Activated naive CD8-positive, alpha-beta T cell (primary cell): ENCODE results near the gene SLC35F1.

Experiments
- H3K27ac Mint-ChIP-seq: one replicate; pipeline ENCODE4 v1.8.0; 2021; ENCODE audit warnings: mixed read lengths
- H3K27me3 Mint-ChIP-seq: one replicate; pipeline ENCODE4 v1.8.0; 2021; ENCODE audit warnings: mixed read lengths
- H3K36me3 Mint-ChIP-seq: one replicate; pipeline ENCODE4 v1.8.0; 2021; ENCODE audit warnings: mixed read lengths
- H3K4me1 Mint-ChIP-seq: one replicate; pipeline ENCODE4 v1.8.0; 2021; ENCODE audit warnings: low read depth, mixed read lengths
- H3K4me3 Mint-ChIP-seq: one replicate; pipeline ENCODE4 v1.8.0; 2021; ENCODE audit warnings: mild to moderate bottlenecking, mixed read lengths
- H3K9me3 Mint-ChIP-seq: one replicate; pipeline ENCODE4 v1.8.0; 2021; ENCODE audit warnings: low read depth, mixed read lengths

SLC35F1 gene

GRCh38 chr6:118246406-118246805 is 339.3 kb downstream of the SLC35F1 start:
- no peak overlapping the region for H3K27ac Mint-ChIP-seq
- H3K36me3 Mint-ChIP-seq = no peaks in the 10 kb centered on the region
- peaks cover 13% of the 10 kb centered on the region for H3K27me3 Mint-ChIP-seq
- no peak overlapping the region for H3K4me3 Mint-ChIP-seq
- H3K9me3 Mint-ChIP-seq = no peaks in the 10 kb centered on the region
- peaks cover 2% of the 10 kb centered on the region for H3K4me1 Mint-ChIP-seq

- H3K9me3 Mint-ChIP-seq = no peaks in the 10 kb centered on the region
- peaks cover 9% of the 10 kb centered on the region for H3K27me3 Mint-ChIP-seq
- peaks cover 2% of the 10 kb centered on the region for H3K4me1 Mint-ChIP-seq
- H3K27ac Mint-ChIP-seq = no peak overlapping the region
- H3K36me3 Mint-ChIP-seq = no peaks in the 10 kb centered on the region
- H3K4me3 Mint-ChIP-seq = no peak overlapping the region
These were observed 341.1 kb downstream of the SLC35F1 start for GRCh38 chr6:118248171-118248570.

DNA sequence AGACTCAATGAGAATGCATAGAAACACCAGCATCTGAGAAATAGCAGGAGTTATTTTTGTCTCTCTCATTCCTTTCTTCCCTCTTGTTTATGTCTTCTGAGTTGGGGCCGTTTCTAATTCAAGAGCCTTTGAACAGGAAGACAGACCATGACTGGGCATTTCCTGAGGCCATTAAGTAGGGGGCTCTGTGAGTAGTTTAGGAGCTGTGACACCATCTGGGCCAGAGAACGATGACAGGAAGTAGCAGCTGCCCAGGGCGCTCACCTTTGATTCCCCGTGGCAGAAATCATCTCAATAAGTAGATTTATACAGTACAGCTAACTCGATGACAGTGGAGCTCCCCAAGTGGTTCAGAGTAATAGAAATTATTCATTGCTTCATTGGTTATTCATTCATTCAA is 342.6 kb downstream of the SLC35F1 start:
- Mint-ChIP-seq H3K27ac (no peak overlapping the region), H3K9me3 (no peaks in the 10 kb centered on the region), H3K4me1 (peaks cover 2% of the 10 kb centered on the region), H3K4me3 (no peak overlapping the region), H3K27me3 (peaks cover 9% of the 10 kb centered on the region), H3K36me3 (no peaks in the 10 kb centered on the region)

DNA sequence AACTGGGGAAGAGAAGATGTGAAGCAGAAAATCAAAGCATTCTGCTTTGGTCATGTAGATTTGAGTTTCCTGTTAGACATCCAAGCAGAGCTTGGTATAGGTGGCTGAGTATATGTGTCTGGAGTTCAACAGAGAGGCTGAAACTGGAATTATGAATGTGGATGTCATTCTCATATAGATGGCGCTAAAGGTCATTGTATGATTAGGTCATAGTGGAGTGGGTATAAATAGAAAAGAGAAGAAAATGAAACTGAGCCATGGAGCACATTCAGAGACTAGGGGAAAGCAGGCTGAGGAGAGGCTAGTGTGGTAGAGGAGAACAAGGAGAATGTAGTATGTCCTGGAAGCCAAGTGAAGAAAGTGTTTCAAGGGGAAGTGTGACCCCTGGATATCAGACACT is 345.4 kb downstream of the SLC35F1 start:
- Mint-ChIP-seq H3K9me3 (no peaks in the 10 kb centered on the region), H3K36me3 (no peaks in the 10 kb centered on the region), H3K4me3 (no peak overlapping the region), H3K27me3 (peaks cover 5% of the 10 kb centered on the region), H3K27ac (no peak overlapping the region), H3K4me1 (peaks cover 2% of the 10 kb centered on the region)

- no peaks in the 10 kb centered on the region for H3K9me3 Mint-ChIP-seq
- no peaks in the 10 kb centered on the region for H3K36me3 Mint-ChIP-seq
- no peak overlapping the region for H3K4me3 Mint-ChIP-seq
- peaks cover 2% of the 10 kb centered on the region for H3K4me1 Mint-ChIP-seq
- no peak overlapping the region for H3K27ac Mint-ChIP-seq
- no peaks in the 10 kb centered on the region for H3K27me3 Mint-ChIP-seq
These were observed 346.7 kb downstream of the SLC35F1 start for GRCh38 chr6:118253741-118254140.

GRCh38 chr6:118260833-118261232 is 353.8 kb downstream of the SLC35F1 start:
- H3K4me3 Mint-ChIP-seq = no peak overlapping the region
- H3K4me1 Mint-ChIP-seq = no peaks in the 10 kb centered on the region
- H3K36me3 Mint-ChIP-seq = peaks cover 5% of the 10 kb centered on the region
- H3K27me3 Mint-ChIP-seq = no peaks in the 10 kb centered on the region
- no peak overlapping the region for H3K27ac Mint-ChIP-seq
- peaks cover 7% of the 10 kb centered on the region for H3K9me3 Mint-ChIP-seq

DNA sequence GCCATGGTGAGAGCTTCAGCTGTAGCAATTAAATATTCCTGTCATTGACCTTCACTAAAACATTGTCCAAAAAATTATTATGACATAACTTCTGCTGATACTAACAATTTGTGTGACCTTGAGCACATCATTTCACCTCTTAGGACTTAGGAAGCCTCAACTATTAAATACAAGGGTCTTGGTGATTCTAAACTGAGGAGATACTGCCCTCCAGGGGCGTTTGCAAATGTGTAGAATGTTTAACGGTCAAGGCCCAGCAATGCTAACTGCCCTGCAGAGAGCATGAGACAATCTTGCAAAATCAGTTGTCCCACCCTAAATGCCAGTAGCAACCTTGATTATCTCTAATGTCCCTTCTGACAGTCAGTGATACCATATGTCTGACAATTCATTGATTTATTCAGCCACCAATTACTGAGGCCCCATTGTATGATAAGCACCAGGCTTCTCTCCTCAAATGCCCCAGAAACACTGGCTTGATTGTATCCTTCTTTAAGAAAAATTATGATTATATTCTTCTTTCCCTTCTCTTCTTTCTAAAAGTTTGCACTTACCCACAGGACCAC is 356.9 kb downstream of the SLC35F1 start:
- H3K4me1 Mint-ChIP-seq = no peaks in the 10 kb centered on the region
- peaks cover 5% of the 10 kb centered on the region for H3K36me3 Mint-ChIP-seq
- H3K27ac Mint-ChIP-seq = no peak overlapping the region
- no peak overlapping the region for H3K4me3 Mint-ChIP-seq
- H3K9me3 Mint-ChIP-seq = peaks cover 10% of the 10 kb centered on the region
- H3K27me3 Mint-ChIP-seq = no peaks in the 10 kb centered on the region

- H3K27ac Mint-ChIP-seq = no peak overlapping the region
- H3K9me3 Mint-ChIP-seq = peaks cover 10% of the 10 kb centered on the region
- H3K4me3 Mint-ChIP-seq = no peak overlapping the region
- H3K27me3 Mint-ChIP-seq = peaks cover 3% of the 10 kb centered on the region
- H3K4me1 Mint-ChIP-seq = peaks cover 5% of the 10 kb centered on the region
- peaks cover 5% of the 10 kb centered on the region for H3K36me3 Mint-ChIP-seq
These were observed 362.6 kb downstream of the SLC35F1 start for GRCh38 chr6:118269659-118270058.

DNA sequence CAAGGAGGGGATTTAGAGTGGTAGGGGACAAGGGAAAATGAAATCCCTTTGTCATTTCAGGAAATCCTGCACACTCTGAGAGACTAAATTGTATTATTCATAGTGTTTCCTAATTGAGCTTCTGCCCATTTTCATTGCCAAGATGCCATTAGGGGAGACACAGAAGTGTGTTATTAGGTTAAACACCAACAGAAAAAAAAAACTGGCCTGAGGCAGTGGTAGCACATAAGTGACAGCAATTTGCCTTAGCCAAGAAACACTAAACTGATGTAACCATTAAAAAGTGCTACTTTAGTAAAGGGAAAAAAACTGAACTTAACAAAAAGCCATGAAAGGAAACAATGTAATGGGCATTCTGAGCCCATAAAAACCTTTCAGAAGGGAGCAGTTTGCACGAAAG is 370.6 kb downstream of the SLC35F1 start:
- Mint-ChIP-seq H3K4me1 (peaks cover 5% of the 10 kb centered on the region), H3K4me3 (no peak overlapping the region), H3K27me3 (peaks cover 14% of the 10 kb centered on the region), H3K9me3 (no peaks in the 10 kb centered on the region), H3K36me3 (no peaks in the 10 kb centered on the region), H3K27ac (no peak overlapping the region)

GRCh38 chr6:118280210-118280609 is 373.1 kb downstream of the SLC35F1 start:
- Mint-ChIP-seq H3K36me3 (no peaks in the 10 kb centered on the region), H3K4me3 (no peak overlapping the region), H3K9me3 (no peaks in the 10 kb centered on the region), H3K27me3 (peaks cover 12% of the 10 kb centered on the region), H3K27ac (no peak overlapping the region), H3K4me1 (peaks cover 3% of the 10 kb centered on the region)

DNA sequence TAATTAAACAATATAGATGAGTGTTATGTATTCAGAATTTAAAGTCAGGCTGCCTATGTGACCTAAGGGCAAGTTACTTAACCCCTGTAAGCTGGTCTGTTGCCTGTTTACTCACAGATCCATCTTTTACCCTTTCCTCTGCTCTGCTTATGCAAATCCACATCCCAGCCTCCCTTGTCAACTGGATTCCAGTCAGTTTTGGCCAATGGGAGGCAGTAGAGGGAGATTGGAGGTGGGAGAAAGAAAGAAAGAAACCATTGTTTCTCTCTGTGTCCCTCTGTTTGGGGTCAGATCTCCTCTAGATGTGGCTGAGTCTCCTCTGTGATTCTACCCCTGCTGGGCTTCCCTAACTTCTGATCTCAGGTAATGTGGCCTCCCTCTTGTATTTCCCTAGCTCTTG is 374.2 kb downstream of the SLC35F1 start:
- H3K9me3 Mint-ChIP-seq = no peaks in the 10 kb centered on the region
- no peaks in the 10 kb centered on the region for H3K36me3 Mint-ChIP-seq
- peaks cover 9% of the 10 kb centered on the region for H3K27me3 Mint-ChIP-seq
- H3K4me1 Mint-ChIP-seq = peaks cover 3% of the 10 kb centered on the region
- H3K4me3 Mint-ChIP-seq = no peak overlapping the region
- no peak overlapping the region for H3K27ac Mint-ChIP-seq

- H3K27me3 Mint-ChIP-seq = peaks cover 9% of the 10 kb centered on the region
- no peak overlapping the region for H3K27ac Mint-ChIP-seq
- peaks cover 3% of the 10 kb centered on the region for H3K4me1 Mint-ChIP-seq
- no peaks in the 10 kb centered on the region for H3K36me3 Mint-ChIP-seq
- no peak overlapping the region for H3K4me3 Mint-ChIP-seq
- no peaks in the 10 kb centered on the region for H3K9me3 Mint-ChIP-seq
These were observed 376.7 kb downstream of the SLC35F1 start for GRCh38 chr6:118283766-118284165.

DNA sequence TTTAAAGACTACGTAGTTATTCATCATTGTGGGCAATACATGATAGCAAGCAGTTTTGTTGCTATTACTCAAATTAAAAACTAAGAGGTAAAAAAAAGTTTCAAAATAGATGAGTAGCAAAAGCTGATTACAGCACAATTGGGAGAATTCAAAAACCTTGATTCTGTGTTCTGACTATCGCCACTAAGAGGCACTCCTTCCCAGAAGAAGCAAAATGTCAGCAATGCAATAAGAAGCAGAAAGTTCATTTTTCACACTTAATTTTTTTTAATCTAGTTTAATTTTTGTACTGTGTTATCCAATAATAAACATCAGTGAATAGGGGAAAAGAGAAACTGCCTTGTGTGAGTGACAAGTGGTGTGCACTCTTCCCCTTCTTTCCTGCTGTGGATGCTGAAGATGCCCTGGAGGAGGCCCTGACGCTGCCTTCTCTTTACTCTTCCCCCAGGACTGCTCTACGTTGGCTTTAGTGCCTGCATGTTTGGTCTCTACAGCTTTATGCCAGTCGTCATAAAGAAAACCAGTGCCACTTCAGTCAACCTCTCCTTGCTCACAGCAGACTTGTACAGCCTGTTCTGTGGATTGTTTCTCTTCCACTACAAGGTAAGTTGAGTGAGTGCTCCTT is 377.8 kb downstream of the SLC35F1 start:
- Mint-ChIP-seq H3K4me1 (peaks cover 3% of the 10 kb centered on the region), H3K36me3 (no peaks in the 10 kb centered on the region), H3K4me3 (no peak overlapping the region), H3K9me3 (no peaks in the 10 kb centered on the region), H3K27me3 (peaks cover 7% of the 10 kb centered on the region), H3K27ac (no peak overlapping the region)

DNA sequence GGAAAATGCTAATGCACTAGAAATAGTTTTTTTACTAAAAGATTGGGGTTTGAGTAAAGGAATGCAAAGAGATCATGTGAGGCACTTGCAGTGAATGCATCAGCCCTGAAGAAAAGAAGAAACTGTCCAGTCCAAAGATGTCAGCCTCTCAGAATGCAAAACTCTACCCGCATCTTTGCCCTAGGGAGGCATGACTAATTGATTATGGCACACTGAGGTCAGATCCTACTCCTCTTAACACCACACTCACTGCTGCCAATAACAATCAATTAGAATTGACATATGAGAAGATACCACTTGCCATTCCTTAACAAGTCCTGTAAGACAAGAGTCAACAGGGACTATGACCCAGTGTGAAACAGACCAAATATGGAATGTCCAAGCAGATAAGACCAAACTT is 378.7 kb downstream of the SLC35F1 start:
- no peaks in the 10 kb centered on the region for H3K9me3 Mint-ChIP-seq
- H3K27ac Mint-ChIP-seq = no peak overlapping the region
- no peaks in the 10 kb centered on the region for H3K36me3 Mint-ChIP-seq
- peaks cover 3% of the 10 kb centered on the region for H3K4me1 Mint-ChIP-seq
- no peak overlapping the region for H3K4me3 Mint-ChIP-seq
- H3K27me3 Mint-ChIP-seq = peaks cover 7% of the 10 kb centered on the region

- H3K4me3 Mint-ChIP-seq = no peak overlapping the region
- no peaks in the 10 kb centered on the region for H3K27me3 Mint-ChIP-seq
- no peak overlapping the region for H3K27ac Mint-ChIP-seq
- peaks cover 3% of the 10 kb centered on the region for H3K4me1 Mint-ChIP-seq
- H3K9me3 Mint-ChIP-seq = no peaks in the 10 kb centered on the region
- no peaks in the 10 kb centered on the region for H3K36me3 Mint-ChIP-seq
These were observed 381.5 kb downstream of the SLC35F1 start for GRCh38 chr6:118288355-118289124.
